ENCODE measurements around the gene DIP2C. TPM values are rescaled to one million over a fixed set of nuclear protein-coding genes. Genes with fewer than 3 reads are reported as not detected.

The DIP2C gene
- total RNA-seq, 1 donor from 2014 or later: 18.4 TPM

DNA sequence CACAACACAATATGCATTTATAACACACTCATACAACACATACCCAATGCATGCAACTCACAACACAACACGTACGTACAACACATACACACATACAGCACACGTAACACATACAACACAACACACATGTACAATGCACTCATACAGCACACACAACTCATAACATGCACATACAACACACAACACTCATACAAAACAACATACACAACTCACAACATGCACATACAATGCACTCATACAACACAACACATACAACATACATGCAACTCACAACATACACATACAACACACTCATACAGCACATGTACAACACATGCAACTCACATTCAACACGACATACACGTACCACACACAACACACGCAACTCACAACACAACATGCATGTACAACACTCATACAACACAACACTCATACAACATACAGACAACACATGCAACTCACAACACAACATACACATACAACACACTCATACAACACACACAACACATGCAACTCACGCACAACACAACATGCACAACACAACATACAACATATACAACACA, 21.8 kb downstream of the DIP2C start:
- intact Hi-C loops (cut with DNase I): no loop called here
- Histone ChIP-seq H3K27ac (no peak overlapping the region), H3K36me3 (no peaks in the 10 kb centered on the region), H3K4me3 (no peak overlapping the region), H3K27me3 (no peaks in the 10 kb centered on the region), H3K4me1 (peaks cover 14% of the 10 kb centered on the region), H3K9me3 (no peaks in the 10 kb centered on the region)
- DNase-seq (ENCODE audit: extremely low spot score in 2 of 2): no peak
- TF ChIP-seq POLR2AphosphoS5 (IDR thresholded peaks at IDR 0.05; ENCODE audit: insufficient read depth in 1 of 2, low read depth in 1 of 2) (no peak), POLR2A (IDR thresholded peaks at IDR 0.05) (no peak)
- TF ChIP-seq, protein P1, sequence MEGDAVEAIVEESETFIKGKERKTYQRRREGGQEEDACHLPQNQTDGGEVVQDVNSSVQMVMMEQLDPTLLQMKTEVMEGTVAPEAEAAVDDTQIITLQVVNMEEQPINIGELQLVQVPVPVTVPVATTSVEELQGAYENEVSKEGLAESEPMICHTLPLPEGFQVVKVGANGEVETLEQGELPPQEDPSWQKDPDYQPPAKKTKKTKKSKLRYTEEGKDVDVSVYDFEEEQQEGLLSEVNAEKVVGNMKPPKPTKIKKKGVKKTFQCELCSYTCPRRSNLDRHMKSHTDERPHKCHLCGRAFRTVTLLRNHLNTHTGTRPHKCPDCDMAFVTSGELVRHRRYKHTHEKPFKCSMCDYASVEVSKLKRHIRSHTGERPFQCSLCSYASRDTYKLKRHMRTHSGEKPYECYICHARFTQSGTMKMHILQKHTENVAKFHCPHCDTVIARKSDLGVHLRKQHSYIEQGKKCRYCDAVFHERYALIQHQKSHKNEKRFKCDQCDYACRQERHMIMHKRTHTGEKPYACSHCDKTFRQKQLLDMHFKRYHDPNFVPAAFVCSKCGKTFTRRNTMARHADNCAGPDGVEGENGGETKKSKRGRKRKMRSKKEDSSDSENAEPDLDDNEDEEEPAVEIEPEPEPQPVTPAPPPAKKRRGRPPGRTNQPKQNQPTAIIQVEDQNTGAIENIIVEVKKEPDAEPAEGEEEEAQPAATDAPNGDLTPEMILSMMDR (IDR thresholded peaks at IDR 0.05): no peak

DNA sequence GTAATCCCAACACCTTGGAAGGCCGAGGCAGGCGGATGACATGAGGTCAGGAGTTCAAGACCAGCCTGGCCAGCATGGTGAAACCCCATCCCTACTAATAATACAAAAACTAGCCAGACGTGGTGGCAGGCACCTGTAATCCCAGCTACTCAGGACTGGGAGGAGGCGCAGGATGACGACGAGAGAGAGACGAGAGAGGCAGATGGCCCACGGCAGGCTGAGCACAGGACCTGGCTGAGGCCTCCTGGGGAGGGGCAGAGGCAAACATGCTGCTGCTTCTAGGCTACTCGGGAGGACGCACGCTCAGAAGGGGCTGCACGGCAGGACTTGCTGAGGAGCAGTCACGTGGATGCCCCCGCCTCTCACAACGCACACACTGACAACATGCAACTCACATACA, 22.4 kb downstream of the DIP2C start:
- no peak for TF ChIP-seq POLR2AphosphoS5 (IDR thresholded peaks at IDR 0.05; ENCODE audit: insufficient read depth in 1 of 2, low read depth in 1 of 2)
- TF ChIP-seq, protein P1 (IDR thresholded peaks at IDR 0.05): no peak
- intact Hi-C loops (cut with DNase I): no loop called here
- H3K27me3 ChIP-seq: no peaks in the 10 kb centered on the region
- DNase-seq (ENCODE audit: extremely low spot score in 2 of 2): peak in 1 of 2 donors; percentile 67
- H3K36me3 ChIP-seq: no peaks in the 10 kb centered on the region
- no peaks in the 10 kb centered on the region for H3K9me3 ChIP-seq
- no peak overlapping the region for H3K27ac ChIP-seq
- no peak overlapping the region for H3K4me3 ChIP-seq
- H3K4me1 ChIP-seq: peaks cover 20% of the 10 kb centered on the region

DNA sequence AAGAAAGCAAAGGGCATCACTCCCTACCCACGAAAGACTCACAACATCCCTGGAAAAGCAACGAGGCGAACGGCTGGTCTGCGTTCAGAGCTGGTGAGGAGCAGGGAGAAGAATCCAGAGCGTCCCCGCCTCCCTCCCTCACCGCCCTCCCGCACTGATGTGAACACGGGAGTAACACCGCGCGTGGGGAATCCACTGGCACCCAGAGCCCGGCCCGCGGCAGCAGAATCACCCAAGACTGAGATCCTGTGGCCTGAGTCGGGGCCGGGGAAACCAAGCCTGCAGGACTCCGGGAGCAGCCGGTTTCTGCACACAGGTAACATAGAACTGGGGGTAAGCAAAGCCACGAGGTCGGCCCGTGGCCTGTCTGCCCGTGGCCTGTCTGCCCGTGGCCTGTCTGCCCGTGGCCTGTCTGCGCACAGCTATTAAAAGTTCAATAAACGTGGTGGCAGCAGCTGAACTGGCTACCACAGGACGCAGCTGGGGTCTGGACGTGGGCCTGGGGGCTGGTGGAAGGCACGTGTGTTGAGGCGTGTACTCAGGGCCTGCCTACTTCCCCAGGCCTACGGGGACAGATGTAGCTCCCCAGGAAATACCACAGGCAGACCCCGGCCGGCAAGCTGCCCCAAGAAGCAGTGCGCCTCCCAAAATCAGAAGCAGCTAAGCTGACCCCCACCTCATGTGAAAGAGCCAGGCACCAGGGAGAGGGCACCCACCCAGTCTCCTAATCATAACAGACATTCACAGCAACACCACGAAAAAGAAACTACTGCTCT, 23.0 kb downstream of the DIP2C start:
- Histone ChIP-seq H3K9me3 (no peaks in the 10 kb centered on the region), H3K4me1 (peaks cover 26% of the 10 kb centered on the region), H3K36me3 (no peaks in the 10 kb centered on the region), H3K4me3 (no peak overlapping the region), H3K27ac (no peak overlapping the region), H3K27me3 (no peaks in the 10 kb centered on the region)
- peak in 1 of 2 donors; percentile 70 for DNase-seq (ENCODE audit: extremely low spot score in 2 of 2)
- intact Hi-C loops (cut with DNase I): no loop called here
- TF ChIP-seq POLR2AphosphoS5 (IDR thresholded peaks at IDR 0.05; ENCODE audit: insufficient read depth in 1 of 2, low read depth in 1 of 2) (no peak), POLR2A (IDR thresholded peaks at IDR 0.05) (no peak)
- TF ChIP-seq, protein P1 (IDR thresholded peaks at IDR 0.05): no peak

DNA sequence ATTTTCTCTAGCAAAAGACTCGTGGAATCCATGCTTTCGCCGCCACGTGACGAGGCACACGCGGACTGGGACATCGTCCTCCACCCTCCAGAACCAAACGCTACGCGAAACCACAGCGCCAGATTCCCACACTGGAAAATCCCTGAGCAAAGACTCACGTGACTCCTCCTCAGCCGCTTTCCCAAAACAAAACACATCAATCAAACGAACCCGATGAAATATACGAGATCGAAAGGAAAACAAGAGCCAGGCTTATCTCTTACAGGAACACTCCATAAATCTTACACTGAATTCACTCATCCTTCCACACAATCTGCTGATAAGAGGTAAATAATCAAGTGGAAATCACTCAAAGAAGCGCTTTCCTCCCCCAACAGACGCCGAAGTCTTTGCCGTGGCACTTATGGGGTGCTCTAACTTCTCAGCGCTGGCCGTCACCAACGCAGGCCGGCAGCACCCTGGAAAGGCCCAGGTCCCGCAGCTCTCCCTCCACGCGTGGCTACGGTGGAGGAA, 23.8 kb downstream of the DIP2C start:
- H3K27me3 ChIP-seq: no peaks in the 10 kb centered on the region
- H3K4me1 ChIP-seq: peaks cover 34% of the 10 kb centered on the region
- no peak overlapping the region for H3K27ac ChIP-seq
- no peaks in the 10 kb centered on the region for H3K9me3 ChIP-seq
- intact Hi-C loops (cut with DNase I): no loop called here
- no peak for DNase-seq (ENCODE audit: extremely low spot score in 2 of 2)
- TF ChIP-seq POLR2A (IDR thresholded peaks at IDR 0.05) (no peak), POLR2AphosphoS5 (IDR thresholded peaks at IDR 0.05; ENCODE audit: insufficient read depth in 1 of 2, low read depth in 1 of 2) (peak in 1 of 2 donors; percentile 19)
- peak overlapping the region in 1 of 2 donors; percentile 27 for H3K4me3 ChIP-seq
- no peaks in the 10 kb centered on the region for H3K36me3 ChIP-seq

DNA sequence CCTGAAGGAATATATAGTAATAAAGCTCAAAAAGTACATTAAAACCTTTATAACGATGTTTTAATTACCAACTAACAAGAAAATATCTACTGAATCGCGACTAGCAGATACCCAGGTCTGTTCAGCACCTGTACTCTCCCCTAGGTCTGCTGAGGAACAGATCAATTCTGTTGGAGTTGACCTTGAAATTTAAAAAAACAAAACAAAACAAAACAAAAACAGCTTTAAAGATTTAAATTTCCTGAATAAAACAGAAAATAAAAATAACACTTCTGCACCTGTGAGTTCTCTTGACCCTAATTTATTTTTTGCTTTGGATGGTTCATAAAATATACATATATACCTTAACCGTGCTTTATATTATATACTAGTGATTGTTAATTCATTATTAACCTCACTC, 24.6 kb downstream of the DIP2C start:
- H3K36me3 ChIP-seq: no peaks in the 10 kb centered on the region
- no peak overlapping the region for H3K4me3 ChIP-seq
- H3K27me3 ChIP-seq: no peaks in the 10 kb centered on the region
- TF ChIP-seq, protein P1 (IDR thresholded peaks at IDR 0.05): no peak
- TF ChIP-seq POLR2AphosphoS5 (IDR thresholded peaks at IDR 0.05; ENCODE audit: insufficient read depth in 1 of 2, low read depth in 1 of 2): no peak
- TF ChIP-seq POLR2A (IDR thresholded peaks at IDR 0.05): no peak
- no peak for DNase-seq (ENCODE audit: extremely low spot score in 2 of 2)
- H3K27ac ChIP-seq: no peak overlapping the region
- no peaks in the 10 kb centered on the region for H3K9me3 ChIP-seq
- intact Hi-C loops (cut with DNase I): no loop called here
- H3K4me1 ChIP-seq: peaks cover 39% of the 10 kb centered on the region
